ENCODE measurements around the gene GPATCH1. TPM values are rescaled to one million over a fixed set of nuclear protein-coding genes. Genes with fewer than 3 reads are reported as not detected.

The GPATCH1 gene
- total and polyA plus RNA-seq, 2 of the 8 experiments (the other 6 are each of a cell fraction or from before 2014, with no cell fraction given) = 4.3 to 8.2 TPM

GRCh38 chr19:33156334-33156733 is 75.4 kb downstream of the GPATCH1 start (continued):
- TF ChIP-seq USF2 (IDR thresholded peaks at IDR 0.05; ENCODE audit: low read length) = no peak
- no peak for TF ChIP-seq EZH2 (IDR thresholded peaks at IDR 0.05; ENCODE audit: low read depth, low read length, severe bottlenecking)
- TF ChIP-seq RFX5 (IDR thresholded peaks at IDR 0.05; ENCODE audit: borderline replicate concordance, low read depth, low read length) = no peak
